Activated naive CD8-positive, alpha-beta T cell treated with anti-CD3 and anti-CD28 coated beads, Interleukin-2, amount 10 ng/mL, durations not matched to agents 7 days and 5 days (primary cell): ENCODE results near the gene RLN1. TPM values are rescaled to one million over a fixed set of nuclear protein-coding genes. Genes with fewer than 3 reads are reported as not detected.
"Not testable (repeated sequence)": the region's sequence is repeated elsewhere in the genome, so short reads cannot be mapped to it uniquely, and the experiment has no call there.

Experiments used
- ATAC-seq: fragments of 150-1000 bp; cut with Tn5 transposase; one replicate; pipeline ENCODE4 v1.10.0; 2021; ENCODE audit warnings: low read depth, moderate library complexity
- POLR2A ChIA-PET: fragments of 350-600 bp; sonication (Branson Sonifier 250); formaldehyde crosslinking; loops from one replicate; lab custom pipeline; 2021; ENCODE audit warnings: antibody characterized with exemption; lab: Charles Lee
- DNase-seq: peaks from one replicate; pipeline ENCODE4 v3.0.0; 2021
- H3K27ac Mint-ChIP-seq: one replicate; pipeline ENCODE4 v1.8.0; 2022; ENCODE audit warnings: mild to moderate bottlenecking, mixed read lengths
- H3K27me3 Mint-ChIP-seq: one replicate; pipeline ENCODE4 v1.8.0; 2022; ENCODE audit warnings: mild to moderate bottlenecking, moderate library complexity, mixed read lengths
- H3K36me3 Mint-ChIP-seq: one replicate; pipeline ENCODE4 v1.8.0; 2021; ENCODE audit warnings: mild to moderate bottlenecking, mixed read lengths
- H3K4me1 Mint-ChIP-seq: one replicate; pipeline ENCODE4 v1.8.0; 2021; ENCODE audit warnings: mixed read lengths
- H3K4me3 Mint-ChIP-seq: one replicate; pipeline ENCODE4 v1.8.0; 2022; ENCODE audit warnings: mild to moderate bottlenecking, moderate library complexity, mixed read lengths
- H3K9me3 Mint-ChIP-seq: one replicate; pipeline ENCODE4 v1.8.0; 2021; ENCODE audit warnings: mixed read lengths
- total RNA-seq, 2 experiments: library from RNA; stranded (reverse); gene quantifications; one replicate each; pipeline ENCODE4 v1.2.3, GENCODE V29; 2021

Gene RLN1
- total RNA-seq, 2 experiments from 2014 or later, result 2.2 to 2.9 TPM

DNA sequence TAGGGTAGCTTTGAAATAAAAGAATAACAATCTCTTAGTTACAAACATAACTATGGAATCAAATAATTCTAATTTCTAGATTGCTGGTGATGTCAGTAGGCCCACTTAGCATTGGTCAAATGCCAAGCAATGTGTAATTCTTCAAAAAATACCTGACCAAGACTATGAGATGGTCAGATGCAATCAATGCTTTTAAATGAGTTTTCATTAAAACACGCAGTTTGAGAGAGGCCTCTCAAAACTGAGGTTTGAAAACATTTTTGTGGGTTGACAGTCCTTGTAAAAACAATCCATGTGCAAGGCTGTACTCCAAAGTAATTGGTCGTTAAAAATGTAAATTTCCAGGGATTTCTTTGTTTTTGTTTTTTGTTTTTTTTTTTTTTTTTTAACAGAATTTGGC, 33.9 kb downstream of the RLN1 start:
- POLR2A ChIA-PET, result no interaction called here
- no peaks in the 10 kb centered on the region for H3K27me3 Mint-ChIP-seq

DNA sequence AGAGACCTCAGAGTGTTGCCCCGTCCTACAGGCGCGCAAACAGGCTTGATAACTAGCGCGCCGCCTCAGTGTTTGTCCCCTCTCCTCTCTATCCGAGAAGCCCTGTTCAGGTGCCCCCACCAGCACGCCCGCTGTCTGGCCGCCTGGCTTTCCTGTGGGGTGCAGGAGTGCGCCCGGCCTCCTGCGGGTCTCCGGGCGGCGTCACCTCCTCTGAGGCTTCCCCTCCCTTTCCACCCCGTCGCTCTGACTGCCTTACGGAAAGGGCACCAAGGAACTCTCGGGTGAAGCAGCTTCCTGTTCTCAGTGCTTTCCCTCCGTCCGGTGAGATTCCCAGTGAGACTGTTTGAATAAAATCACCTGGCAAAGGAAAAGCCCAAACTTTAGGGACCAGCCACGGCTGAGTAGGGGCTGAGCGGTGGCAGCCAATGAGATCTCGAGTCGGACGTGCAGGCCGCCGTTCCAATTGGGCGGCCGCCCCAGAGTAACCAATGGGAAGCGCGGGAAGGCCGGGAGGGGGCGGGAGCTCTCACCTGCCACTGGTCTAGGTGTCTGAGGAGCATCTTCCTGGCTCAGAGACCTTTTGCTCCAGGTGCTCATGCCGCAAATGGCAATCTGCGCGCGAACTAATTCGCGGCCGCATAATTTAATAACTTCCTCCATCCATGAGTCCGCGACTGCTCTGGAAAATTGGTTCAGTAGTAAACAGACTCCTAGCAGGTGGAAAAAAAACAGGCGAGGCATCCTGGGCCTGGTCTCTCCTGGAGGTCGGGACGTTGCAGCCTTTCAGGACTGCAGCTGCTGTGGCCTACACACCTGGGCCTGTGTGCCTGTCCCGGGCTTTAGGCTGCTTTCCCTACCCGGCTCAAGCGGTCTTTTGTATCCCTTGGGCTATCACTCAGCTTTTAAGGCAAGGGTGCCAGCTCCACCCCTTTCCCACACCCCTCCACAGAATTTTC, 35.6 kb downstream of the RLN1 start, which contains the start of gene RLN2:
TSS of gene RLN2 (minus strand) at position 877 of the 956 bp plus-strand sequence. CDS start at position 741, 136 bp downstream.
- ATAC-seq (peak; percentile 99), DNase-seq (peak; percentile 41)
- peak within 1 kb of the TSS; percentile 42 for H3K27ac Mint-ChIP-seq
- H3K9me3 Mint-ChIP-seq, H3K36me3 Mint-ChIP-seq, H3K27me3 Mint-ChIP-seq, POLR2A ChIA-PET: not testable (repeated sequence)
- peaks cover 26% of the 10 kb centered on the region for H3K4me1 Mint-ChIP-seq
- H3K4me3 Mint-ChIP-seq, result peak within 1 kb of the TSS; percentile 56

More for the DNA sequence above, 33.9 kb downstream of the RLN1 start:
- Mint-ChIP-seq H3K4me1 (peaks cover 23% of the 10 kb centered on the region), H3K9me3 (no peaks in the 10 kb centered on the region), H3K36me3 (no peaks in the 10 kb centered on the region), H3K27ac (no peak overlapping the region), H3K4me3 (no peak overlapping the region)
- DNase-seq (no peak), ATAC-seq (no peak)

DNA sequence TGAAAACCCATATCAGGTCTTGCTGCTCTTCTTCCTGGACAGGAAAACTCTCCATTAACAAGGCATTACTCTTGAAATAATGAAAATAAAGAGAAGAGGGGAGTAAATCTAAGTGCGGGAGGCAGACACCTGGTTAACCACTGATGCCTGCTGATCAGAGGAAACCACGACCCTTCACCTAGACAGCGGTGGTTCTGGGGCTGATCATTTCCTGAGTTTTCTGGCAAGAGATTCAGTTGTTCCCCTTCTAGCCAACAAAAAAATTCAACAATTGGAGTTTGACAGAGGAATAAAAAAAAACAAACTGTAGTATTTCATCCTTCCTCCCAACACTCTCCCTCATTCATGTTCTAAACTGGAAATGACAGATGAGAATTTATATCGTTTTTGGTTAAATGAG, 38.1 kb downstream of the RLN1 start:
- H3K27ac Mint-ChIP-seq, result no peak overlapping the region
- H3K4me3 Mint-ChIP-seq, result peak overlapping the region; percentile 71
- peaks cover 4% of the 10 kb centered on the region for H3K9me3 Mint-ChIP-seq
- no peak for ATAC-seq
- H3K36me3 Mint-ChIP-seq, result peaks cover 16% of the 10 kb centered on the region
- DNase-seq, result no peak
- H3K4me1 Mint-ChIP-seq, result peaks cover 20% of the 10 kb centered on the region
- POLR2A ChIA-PET, result no interaction called here
- H3K27me3 Mint-ChIP-seq, result no peaks in the 10 kb centered on the region

GRCh38 chr9:5292141-5292540, 47.5 kb downstream of the RLN1 start:
- H3K27me3 Mint-ChIP-seq, result peaks cover 3% of the 10 kb centered on the region
- H3K9me3 Mint-ChIP-seq, result peaks cover 17% of the 10 kb centered on the region
- H3K36me3 Mint-ChIP-seq, result peaks cover 19% of the 10 kb centered on the region
- no peak overlapping the region for H3K4me3 Mint-ChIP-seq
- no peak overlapping the region for H3K27ac Mint-ChIP-seq
- H3K4me1 Mint-ChIP-seq, result no peaks in the 10 kb centered on the region
- DNase-seq, result no peak
- POLR2A ChIA-PET, result no interaction called here
- no peak for ATAC-seq

DNA sequence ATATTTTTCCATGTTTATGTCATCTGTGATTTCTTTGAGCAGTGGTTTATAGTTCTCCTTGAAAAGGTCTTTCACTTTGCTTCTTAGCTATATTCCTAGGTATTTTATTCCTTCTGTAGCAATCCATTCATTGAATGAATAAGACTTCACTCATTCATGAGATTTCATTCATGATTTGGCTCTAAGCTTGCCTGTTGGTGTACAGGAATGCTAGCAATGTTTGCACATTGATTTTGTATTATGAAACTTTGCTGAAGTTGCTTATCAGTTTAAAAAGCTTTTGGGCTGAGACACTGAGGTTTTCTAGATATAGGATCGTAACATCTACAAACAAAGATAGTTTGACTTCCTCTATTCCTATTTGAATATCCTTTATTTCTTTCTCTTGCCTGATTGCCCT, 51.1 kb downstream of the RLN1 start:
- peaks cover 5% of the 10 kb centered on the region for H3K36me3 Mint-ChIP-seq
- ATAC-seq, result no peak
- H3K4me1 Mint-ChIP-seq, result no peaks in the 10 kb centered on the region
- DNase-seq, result no peak
- H3K4me3 Mint-ChIP-seq, result no peak overlapping the region
- H3K27ac Mint-ChIP-seq, result no peak overlapping the region
- peaks cover 9% of the 10 kb centered on the region for H3K9me3 Mint-ChIP-seq
- POLR2A ChIA-PET, result no interaction called here
- H3K27me3 Mint-ChIP-seq, result peaks cover 3% of the 10 kb centered on the region

GRCh38 chr9:5286262-5286661, 53.4 kb downstream of the RLN1 start:
- no peak overlapping the region for H3K27ac Mint-ChIP-seq
- no peak overlapping the region for H3K4me3 Mint-ChIP-seq
- H3K9me3 Mint-ChIP-seq, result peaks cover 12% of the 10 kb centered on the region
- H3K4me1 Mint-ChIP-seq, result no peaks in the 10 kb centered on the region
- POLR2A ChIA-PET, result no interaction called here
- ATAC-seq (no peak), DNase-seq (no peak)
- H3K36me3 Mint-ChIP-seq, result peaks cover 5% of the 10 kb centered on the region
- H3K27me3 Mint-ChIP-seq, result peaks cover 3% of the 10 kb centered on the region

Other genes starting within 250 kb of the RLN1 start
- gene INSL6, start 154.2 kb downstream of the RLN1 start, total RNA-seq, result not detected
- not detected for gene INSL4, start 108.5 kb downstream of the RLN1 start, total RNA-seq
- 1 to 10 TPM; 3.5 to 4.5 TPM for gene RLN2, start 35.2 kb downstream of the RLN1 start, total RNA-seq
- gene PLGRKT, start 98.0 kb upstream of the RLN1 start, total RNA-seq, result 10 to 100 TPM; 25.5 to 27.0 TPM
- gene CD274, start 110.7 kb upstream of the RLN1 start, total RNA-seq, result 1 to 10 TPM; 6.8 to 9.8 TPM
- 1 to 10 TPM in 1 of 2 experiments, under 1 TPM in 1; 0.44 to 1.0 TPM for gene PDCD1LG2, start 170.7 kb upstream of the RLN1 start, total RNA-seq